Parathyroid adenoma (tissue), 2 donors: ENCODE measurements around the gene DBNL.

Experiments
- H2AFZ ChIP-seq: fragments of 300-600 bp; sonication (generic); one replicate; pipeline ENCODE4 v1.7.0; 2017; ENCODE audit warnings: antibody characterized with exemption, mild to moderate bottlenecking
- H3K27ac ChIP-seq: fragments of 300-600 bp; sonication (generic); one replicate; pipeline ENCODE4 v1.7.0; 2017
- H3K27me3 ChIP-seq: fragments of 300-600 bp; sonication (generic); one replicate; pipeline ENCODE4 v1.7.0; 2017; ENCODE audit warnings: low read length; ENCODE audit not compliant: control insufficient read depth, insufficient read depth
- H3K36me3 ChIP-seq: fragments of 300-600 bp; sonication (generic); one replicate; pipeline ENCODE4 v1.7.0; 2017; ENCODE audit warnings: low read length; ENCODE audit not compliant: control insufficient read depth, insufficient read depth
- H3K4me1 ChIP-seq: fragments of 300-600 bp; sonication (generic); one replicate; pipeline ENCODE4 v1.7.0; 2017; ENCODE audit warnings: control low read depth
- H3K4me2 ChIP-seq: fragments of 300-600 bp; sonication (generic); one replicate; pipeline ENCODE4 v1.7.0; 2017; ENCODE audit warnings: low read length
- H3K4me3 ChIP-seq: fragments of 300-600 bp; sonication (generic); one replicate; pipeline ENCODE4 v1.7.0; 2017; ENCODE audit warnings: low read depth, low read length
- H3K79me2 ChIP-seq: fragments of 300-600 bp; sonication (generic); one replicate; pipeline ENCODE4 v1.7.0; 2017; ENCODE audit warnings: control low read depth
- H3K9ac ChIP-seq: fragments of 300-600 bp; sonication (generic); one replicate; pipeline ENCODE4 v1.7.0; 2017; ENCODE audit warnings: mild to moderate bottlenecking
- H3K9me3 ChIP-seq: fragments of 300-600 bp; sonication (generic); one replicate; pipeline ENCODE4 v1.7.0; 2017; ENCODE audit warnings: low read length; ENCODE audit not compliant: control insufficient read depth
- CTCF ChIP-seq: fragments of 300-600 bp; sonication (generic); IDR thresholded peaks from one replicate; pipeline ENCODE4 v1.7.0; 2017; ENCODE audit warnings: antibody characterized with exemption, mild to moderate bottlenecking
- donor health status: primary hyperparathyroidism.

The DBNL gene

GRCh38 chr7:44063547-44063893 lies 19.0 kb downstream of the DBNL start:
- Histone ChIP-seq H3K4me2 (no peak overlapping the region), H3K27me3 (no peaks in the 10 kb centered on the region), H2AFZ (no peak overlapping the region), H3K4me3 (no peak overlapping the region), H3K27ac (no peak overlapping the region), H3K9ac (no peak overlapping the region), H3K9me3 (no peaks in the 10 kb centered on the region), H3K79me2 (no peaks in the 10 kb centered on the region), H3K36me3 (no peaks in the 10 kb centered on the region), H3K4me1 (peaks cover 23% of the 10 kb centered on the region)
- TF ChIP-seq CTCF: no peak

- H2AFZ ChIP-seq: no peak overlapping the region
- H3K4me3 ChIP-seq: no peak overlapping the region
- no peaks in the 10 kb centered on the region for H3K36me3 ChIP-seq
- H3K9ac ChIP-seq: no peak overlapping the region
- H3K4me1 ChIP-seq: peaks cover 23% of the 10 kb centered on the region
- H3K27ac ChIP-seq: no peak overlapping the region
- no peaks in the 10 kb centered on the region for H3K9me3 ChIP-seq
- no peaks in the 10 kb centered on the region for H3K79me2 ChIP-seq
- H3K4me2 ChIP-seq: no peak overlapping the region
- no peaks in the 10 kb centered on the region for H3K27me3 ChIP-seq
- TF ChIP-seq CTCF: no peak
Observed at GRCh38 chr7:44063894-44064651, 19.6 kb downstream of the DBNL start.

DNA sequence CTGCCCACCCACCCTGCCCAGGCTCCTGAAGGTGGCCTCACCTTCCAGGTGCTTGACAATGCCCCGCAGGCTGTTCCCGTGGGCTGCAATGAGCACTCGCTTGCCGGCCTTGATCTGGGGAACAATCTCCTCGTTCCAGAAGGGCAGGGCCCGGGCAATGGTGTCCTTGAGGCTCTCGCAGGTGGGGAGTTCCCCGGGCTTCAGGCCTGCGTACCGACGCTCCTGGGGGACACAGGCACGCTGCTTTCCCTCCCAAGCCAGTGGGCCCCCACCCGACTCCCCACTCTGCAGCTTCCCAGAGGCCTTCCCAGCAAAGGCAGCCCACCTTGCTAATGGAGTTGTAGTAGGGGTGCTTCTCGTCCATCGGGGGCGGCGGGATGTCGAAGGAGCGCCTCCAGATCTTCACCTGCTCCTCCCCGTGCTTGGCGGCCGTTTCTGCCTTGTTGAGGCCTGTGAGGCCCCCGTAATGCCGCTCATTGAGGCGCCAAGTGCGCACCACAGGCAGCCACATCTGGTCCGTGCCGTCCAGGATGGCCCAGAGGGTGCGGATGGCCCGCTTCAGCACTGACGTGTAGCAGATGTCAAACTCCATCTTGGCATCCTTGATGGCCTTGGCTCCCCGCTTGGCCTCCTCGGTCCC lies 20.4 kb downstream of the DBNL start:
- no peak overlapping the region for H3K4me3 ChIP-seq

GRCh38 chr7:44065431-44066110 lies 21.1 kb downstream of the DBNL start, which contains the start of gene PGAM2:
Gene PGAM2, minus strand, starts transcription at chr7:44065567. Its CDS starts 38 bp downstream, at chr7:44065529.
- H3K4me2 ChIP-seq: peak within 1 kb of the TSS; percentile 14
- H3K27ac ChIP-seq: no peak within 1 kb of the TSS
- no peaks in the 10 kb centered on the region for H3K79me2 ChIP-seq
- no peaks in the 10 kb centered on the region for H3K27me3 ChIP-seq
- H3K9me3 ChIP-seq: no peaks in the 10 kb centered on the region
- H3K36me3 ChIP-seq: no peaks in the 10 kb centered on the region
- H3K9ac ChIP-seq: no peak within 1 kb of the TSS
- peak within 1 kb of the TSS; percentile 47 for H2AFZ ChIP-seq
- peaks cover 23% of the 10 kb centered on the region for H3K4me1 ChIP-seq
- no peak for TF ChIP-seq CTCF
- H3K4me3 ChIP-seq: no peak within 1 kb of the TSS

More for the DNA sequence above, 20.4 kb downstream of the DBNL start:
- H3K27ac ChIP-seq: no peak overlapping the region
- no peaks in the 10 kb centered on the region for H3K36me3 ChIP-seq
- no peak overlapping the region for H3K4me2 ChIP-seq
- H3K4me1 ChIP-seq: peaks cover 23% of the 10 kb centered on the region
- H3K27me3 ChIP-seq: no peaks in the 10 kb centered on the region
- H3K79me2 ChIP-seq: no peaks in the 10 kb centered on the region
- no peak for TF ChIP-seq CTCF
- peak overlapping the region; percentile 47 for H2AFZ ChIP-seq
- no peak overlapping the region for H3K9ac ChIP-seq
- no peaks in the 10 kb centered on the region for H3K9me3 ChIP-seq
